ENCODE data around the gene SEC24A. TPM values are rescaled to one million over a fixed set of nuclear protein-coding genes. Genes with fewer than 3 reads are reported as not detected.
"Not testable (repeated sequence)": the region's sequence is repeated elsewhere in the genome, so short reads cannot be mapped to it uniquely, and the experiment has no call there.

Gene SEC24A
- 10 to 100 TPM; 11.4 to 18.3 (median 13.6) TPM for total RNA-seq

DNA sequence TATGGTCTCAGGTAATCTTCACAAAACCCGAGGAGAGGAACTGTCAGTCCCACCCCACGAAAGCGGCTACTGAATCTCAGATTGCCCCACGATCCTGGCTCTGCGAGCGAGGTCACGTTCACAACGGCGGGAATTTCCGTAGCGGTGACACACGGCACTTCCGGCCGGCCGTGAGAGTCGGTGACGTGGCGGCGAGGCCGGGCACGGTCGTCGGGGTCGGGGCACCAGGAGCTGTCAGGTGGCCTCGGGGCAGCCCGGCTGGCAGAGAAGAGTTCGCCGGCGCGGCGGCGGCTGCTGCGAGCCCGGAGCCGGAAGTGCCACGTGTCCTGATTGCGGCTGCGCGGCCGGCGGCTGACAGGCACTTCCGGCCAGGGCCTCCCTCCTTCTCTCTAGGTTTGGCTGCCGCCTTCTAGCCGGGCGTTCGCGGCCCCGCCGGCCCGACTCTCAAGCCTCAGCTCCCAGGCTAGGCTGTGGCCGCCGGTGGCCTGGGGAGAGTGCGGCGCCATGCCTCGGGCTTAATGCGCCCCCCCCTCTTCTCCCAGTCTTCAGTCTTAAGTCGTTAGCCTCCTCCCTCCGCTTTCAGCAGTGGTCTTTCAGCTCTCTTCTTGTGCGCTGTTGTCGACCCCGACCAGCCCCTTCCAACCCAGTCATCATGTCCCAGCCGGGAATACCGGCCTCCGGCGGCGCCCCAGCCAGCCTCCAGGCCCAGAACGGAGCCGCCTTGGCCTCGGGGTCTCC is at the start of gene SEC24A:
Gene SEC24A, plus strand, starts transcription at position 361 of the 738 bp plus-strand sequence. Its CDS starts 292 bp downstream, at position 653.
- TF ChIP-seq POLR2A (IDR thresholded peaks at IDR 0.05), result peak; percentile 80 to 86
- TF ChIP-seq, protein P1, sequence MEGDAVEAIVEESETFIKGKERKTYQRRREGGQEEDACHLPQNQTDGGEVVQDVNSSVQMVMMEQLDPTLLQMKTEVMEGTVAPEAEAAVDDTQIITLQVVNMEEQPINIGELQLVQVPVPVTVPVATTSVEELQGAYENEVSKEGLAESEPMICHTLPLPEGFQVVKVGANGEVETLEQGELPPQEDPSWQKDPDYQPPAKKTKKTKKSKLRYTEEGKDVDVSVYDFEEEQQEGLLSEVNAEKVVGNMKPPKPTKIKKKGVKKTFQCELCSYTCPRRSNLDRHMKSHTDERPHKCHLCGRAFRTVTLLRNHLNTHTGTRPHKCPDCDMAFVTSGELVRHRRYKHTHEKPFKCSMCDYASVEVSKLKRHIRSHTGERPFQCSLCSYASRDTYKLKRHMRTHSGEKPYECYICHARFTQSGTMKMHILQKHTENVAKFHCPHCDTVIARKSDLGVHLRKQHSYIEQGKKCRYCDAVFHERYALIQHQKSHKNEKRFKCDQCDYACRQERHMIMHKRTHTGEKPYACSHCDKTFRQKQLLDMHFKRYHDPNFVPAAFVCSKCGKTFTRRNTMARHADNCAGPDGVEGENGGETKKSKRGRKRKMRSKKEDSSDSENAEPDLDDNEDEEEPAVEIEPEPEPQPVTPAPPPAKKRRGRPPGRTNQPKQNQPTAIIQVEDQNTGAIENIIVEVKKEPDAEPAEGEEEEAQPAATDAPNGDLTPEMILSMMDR (IDR thresholded peaks at IDR 0.05 in 4 of 5, conservative IDR thresholded peaks at IDR 0.05 in 1 of 5), result no peak
- no peaks in the 10 kb centered on the region for H3K27me3 ChIP-seq
- H3K27ac ChIP-seq, result peak within 1 kb of the TSS; percentile 98 to 100 (median 98)
- DNase-seq, result peak; percentile 94 to 97
- H3K36me3 ChIP-seq, result no peaks in the 10 kb centered on the region
- peak within 1 kb of the TSS; percentile 90 to 100 (median 94) for H3K4me3 ChIP-seq
- H3K9me3 ChIP-seq, result no peaks in the 10 kb centered on the region
- intact Hi-C loops (cut with DNase I; ENCODE audit: low total_unique reads) (loop anchor here (1.0 to 5.0 kb wide), 6 partner anchors 16 to 421 kb away; partner anchors contain the start of genes PPP2CA, SAR1B and UBE2B), in situ Hi-C loops (cut with MboI; ENCODE audit: low sequenced_read_pairs in 4 of 4) (no loop called here)
- H3K4me1 ChIP-seq, result peaks cover 23 to 35% of the 10 kb centered on the region in 2 donors
- ATAC-seq, result peak; percentile 88

DNA sequence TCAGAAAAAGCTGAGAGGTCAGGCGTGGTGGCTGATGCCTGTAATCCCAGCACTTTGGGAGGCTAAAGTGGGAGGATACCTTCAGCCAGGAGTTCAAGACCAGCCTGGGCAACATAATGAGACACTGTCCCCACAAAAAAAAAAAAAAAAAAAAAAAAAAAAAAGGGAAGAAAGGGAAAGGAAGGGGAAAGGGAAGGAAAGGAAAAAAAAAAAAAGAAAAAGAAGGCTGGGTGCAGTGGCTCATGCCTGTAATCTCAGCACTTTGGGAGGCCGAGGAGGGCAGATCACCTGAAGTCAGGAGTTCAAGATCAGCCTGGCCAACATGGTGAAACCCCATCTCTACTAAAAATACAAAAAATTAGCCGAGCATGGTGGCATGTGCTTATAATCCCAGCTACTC is 48.8 kb upstream of the SEC24A start:
- in situ Hi-C loops (cut with MboI; ENCODE audit: low sequenced_read_pairs in 4 of 4), result loop anchor here in 3 of 4 donors (25.0 kb wide), 1 partner anchor 413 kb away; the partner anchor contains the start of gene SKP1 (in 3 of the 3)
- not testable (repeated sequence) for H3K9me3 ChIP-seq

DNA sequence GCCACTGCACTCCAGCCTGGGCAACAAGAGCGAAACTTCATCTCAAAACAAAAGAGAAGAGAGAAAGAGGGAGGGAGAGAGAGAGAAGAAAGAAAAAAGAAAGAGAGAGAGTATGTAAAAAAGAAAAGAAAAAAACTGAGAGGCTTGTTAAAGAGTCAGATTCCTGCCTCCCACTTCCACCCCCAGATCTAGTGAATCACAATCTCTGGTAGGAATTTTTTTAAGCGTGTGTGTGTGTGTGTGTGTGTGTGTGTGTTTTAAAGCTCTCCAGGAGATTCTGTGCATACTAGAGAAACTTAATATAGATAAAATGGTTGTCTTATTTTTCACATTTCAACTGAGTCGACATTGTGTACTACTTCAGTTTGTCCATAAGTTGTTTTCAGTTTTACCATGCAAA is 48.0 kb upstream of the SEC24A start:
- Histone ChIP-seq H3K27ac (peak overlapping the region in 1 of 4 donors; percentile 39), H3K27me3 (no peaks in the 10 kb centered on the region), H3K9me3 (no peaks in the 10 kb centered on the region), H3K4me1 (peaks cover 11 to 23% of the 10 kb centered on the region in 2 donors), H3K4me3 (no peak overlapping the region), H3K36me3 (peaks cover 0 to 20% of the 10 kb centered on the region in 2 donors)
- in situ Hi-C loops (cut with MboI; ENCODE audit: low sequenced_read_pairs in 4 of 4), result no loop called here
- intact Hi-C loops (cut with DNase I; ENCODE audit: low total_unique reads), result no loop called here
- ATAC-seq, result no peak
- TF ChIP-seq, protein P1 (IDR thresholded peaks at IDR 0.05 in 4 of 5, conservative IDR thresholded peaks at IDR 0.05 in 1 of 5), result no peak
- TF ChIP-seq POLR2A (IDR thresholded peaks at IDR 0.05), result no peak
- DNase-seq, result no peak

More for the DNA sequence above, 48.8 kb upstream of the SEC24A start:
- H3K36me3 ChIP-seq, result peaks cover 0 to 12% of the 10 kb centered on the region in 2 donors
- H3K4me3 ChIP-seq; ATAC-seq; DNase-seq; H3K27me3 ChIP-seq; intact Hi-C loops (cut with DNase I; ENCODE audit: low total_unique reads); H3K27ac ChIP-seq: not testable (repeated sequence)
- peaks cover 19 to 31% of the 10 kb centered on the region in 2 donors for H3K4me1 ChIP-seq

DNA sequence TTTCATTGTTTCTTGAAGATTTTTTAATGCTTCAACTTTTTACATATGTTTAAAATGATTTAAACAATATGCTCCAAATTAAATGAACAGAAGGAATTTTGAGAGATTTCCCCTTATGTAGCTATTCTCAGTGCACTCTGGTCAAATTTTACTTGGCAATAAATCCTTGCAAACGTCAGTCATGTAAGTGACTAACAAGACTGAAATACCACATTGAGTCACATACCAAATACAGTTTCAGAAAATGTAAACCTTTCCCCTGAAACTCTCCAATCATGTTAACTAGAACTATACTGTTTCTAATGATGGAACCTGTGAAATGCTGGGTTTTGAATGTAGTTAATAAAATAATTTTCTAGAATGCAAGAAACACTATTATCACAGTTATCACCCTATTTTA is 45.5 kb upstream of the SEC24A start:
- ATAC-seq (peak; percentile 90 to 91), DNase-seq (no peak)
- H3K27me3 ChIP-seq, result no peaks in the 10 kb centered on the region
- H3K4me3 ChIP-seq, result no peak overlapping the region
- in situ Hi-C loops (cut with MboI; ENCODE audit: low sequenced_read_pairs in 4 of 4), result no loop called here
- H3K36me3 ChIP-seq, result peaks cover 5 to 45% of the 10 kb centered on the region in 2 donors
- intact Hi-C loops (cut with DNase I; ENCODE audit: low total_unique reads), result no loop called here
- H3K27ac ChIP-seq, result peak overlapping the region; percentile 59 to 71 (median 69)
- H3K4me1 ChIP-seq, result peaks cover 9 to 19% of the 10 kb centered on the region in 2 donors
- H3K9me3 ChIP-seq, result no peaks in the 10 kb centered on the region
- TF ChIP-seq POLR2A (IDR thresholded peaks at IDR 0.05), result no peak
- TF ChIP-seq, protein P1 (IDR thresholded peaks at IDR 0.05 in 4 of 5, conservative IDR thresholded peaks at IDR 0.05 in 1 of 5), result no peak

- H3K36me3 ChIP-seq, result peaks cover 5 to 63% of the 10 kb centered on the region in 2 donors
- peaks cover 25 to 34% of the 10 kb centered on the region in 2 donors for H3K4me1 ChIP-seq
- H3K9me3 ChIP-seq, result no peaks in the 10 kb centered on the region
- H3K27me3 ChIP-seq, result no peaks in the 10 kb centered on the region
- no peak for ATAC-seq
- no peak for DNase-seq
- H3K27ac ChIP-seq, result peak overlapping the region; percentile 0 to 37 (median 14)
- no peak overlapping the region for H3K4me3 ChIP-seq
- TF ChIP-seq, protein P1 (IDR thresholded peaks at IDR 0.05 in 4 of 5, conservative IDR thresholded peaks at IDR 0.05 in 1 of 5), result no peak
- TF ChIP-seq POLR2A (IDR thresholded peaks at IDR 0.05), result no peak
- in situ Hi-C loops (cut with MboI; ENCODE audit: low sequenced_read_pairs in 4 of 4) (no loop called here), intact Hi-C loops (cut with DNase I; ENCODE audit: low total_unique reads) (no loop called here)
Observed at GRCh38 chr5:134604908-134605307, 43.7 kb upstream of the SEC24A start.
